Endodermal cell (in vitro differentiated cells): ENCODE measurements around the gene MMP15. TPM values are rescaled to one million over a fixed set of nuclear protein-coding genes. Genes with fewer than 3 reads are reported as not detected.

Experiments used
- DNase-seq: peaks from one replicate; pipeline ENCODE4 v3.0.0-alpha.2; 2017
- H3K27ac ChIP-seq: 2 replicates; pipeline ENCODE4 v1.5.1; 2013; ENCODE audit warnings: mild to moderate bottlenecking, low read depth, low read length, moderate library complexity
- H3K27me3 ChIP-seq: 2 replicates; pipeline ENCODE4 v1.6.1; 2013; ENCODE audit warnings: mild to moderate bottlenecking, low read length, moderate library complexity; ENCODE audit not compliant: insufficient read depth, control insufficient read depth, poor library complexity, severe bottlenecking
- H3K36me3 ChIP-seq: 2 replicates; pipeline ENCODE4 v1.7.0; 2013; ENCODE audit warnings: mild to moderate bottlenecking, low read length, moderate library complexity; ENCODE audit not compliant: control insufficient read depth, insufficient read depth
- H3K4me1 ChIP-seq: one replicate; pipeline ENCODE4 v1.7.0; 2013; ENCODE audit warnings: low read length; ENCODE audit not compliant: control insufficient read depth, insufficient read depth
- H3K4me3 ChIP-seq: 2 replicates; pipeline ENCODE4 v1.5.1; 2013; ENCODE audit warnings: mild to moderate bottlenecking, low read length, moderate library complexity
- H3K9ac ChIP-seq: 2 replicates; pipeline ENCODE4 v1.6.1; 2013; ENCODE audit warnings: mild to moderate bottlenecking, low read length, moderate library complexity; ENCODE audit not compliant: poor library complexity, severe bottlenecking; ENCODE audit errors: extremely low read depth
- H3K9me3 ChIP-seq: 2 replicates; pipeline ENCODE4 v1.6.1; 2013; ENCODE audit warnings: mild to moderate bottlenecking, low read length, moderate library complexity; ENCODE audit not compliant: control insufficient read depth
- H3K27ac Mint-ChIP-seq: 2 replicates; pipeline ENCODE4 v1.8.0; 2020; ENCODE audit warnings: mixed read lengths
- H3K27me3 Mint-ChIP-seq: 2 replicates; pipeline ENCODE4 v1.8.0; 2021; ENCODE audit warnings: mild to moderate bottlenecking, mixed read lengths; ENCODE audit not compliant: insufficient read depth
- H3K36me3 Mint-ChIP-seq: 2 replicates; pipeline ENCODE4 v1.8.0; 2020; ENCODE audit warnings: low read depth, mixed read lengths
- H3K4me1 Mint-ChIP-seq: 2 replicates; pipeline ENCODE4 v1.8.0; 2020; ENCODE audit warnings: mixed read lengths
- H3K4me3 Mint-ChIP-seq: 2 replicates; pipeline ENCODE4 v1.8.0; 2020; ENCODE audit warnings: mild to moderate bottlenecking, moderate library complexity, mixed read lengths
- H3K9me3 Mint-ChIP-seq: 2 replicates; pipeline ENCODE4 v1.8.0; 2020; ENCODE audit warnings: mild to moderate bottlenecking, mixed read lengths
- WGBS, 2 experiments: methylation state at CpG; one replicate each; pipeline versions ENCODE4 v1.1.5 to v1.1.7; 2013; ENCODE audit warnings: missing lambda C conversion rate in 2 of 2, mixed read lengths in 1 of 2; ENCODE audit not compliant: insufficient coverage in 1 of 2, insufficient read length in 1 of 2; 5-methylcytosine and 5-hydroxymethylcytosine counted together
- total RNA-seq, 2 donors: library from RNA; stranded (reverse); fragmentation: NEBNext Ultra II Directional in 1 of 2; extraction: Animal tissue kit (Norgen Biotek cat#: 25700) in 1 of 2; gene quantifications; 2 replicates in 1 of 2; 3 replicates in 1 of 2; pipeline ENCODE4 v1.2.1, GENCODE V29; 2021
- TF ChIP-seq, protein P1 (sequence below): fragments of 200-600 bp; sonication (generic); conservative IDR thresholded peaks from 2 replicates; pipeline ENCODE4 v1.5.0; 2021; ENCODE audit warnings: antibody characterized with exemption, mild to moderate bottlenecking

MMP15 gene
- total RNA-seq, 2 donors from 2014 or later: 99.8 to 105 TPM

DNA sequence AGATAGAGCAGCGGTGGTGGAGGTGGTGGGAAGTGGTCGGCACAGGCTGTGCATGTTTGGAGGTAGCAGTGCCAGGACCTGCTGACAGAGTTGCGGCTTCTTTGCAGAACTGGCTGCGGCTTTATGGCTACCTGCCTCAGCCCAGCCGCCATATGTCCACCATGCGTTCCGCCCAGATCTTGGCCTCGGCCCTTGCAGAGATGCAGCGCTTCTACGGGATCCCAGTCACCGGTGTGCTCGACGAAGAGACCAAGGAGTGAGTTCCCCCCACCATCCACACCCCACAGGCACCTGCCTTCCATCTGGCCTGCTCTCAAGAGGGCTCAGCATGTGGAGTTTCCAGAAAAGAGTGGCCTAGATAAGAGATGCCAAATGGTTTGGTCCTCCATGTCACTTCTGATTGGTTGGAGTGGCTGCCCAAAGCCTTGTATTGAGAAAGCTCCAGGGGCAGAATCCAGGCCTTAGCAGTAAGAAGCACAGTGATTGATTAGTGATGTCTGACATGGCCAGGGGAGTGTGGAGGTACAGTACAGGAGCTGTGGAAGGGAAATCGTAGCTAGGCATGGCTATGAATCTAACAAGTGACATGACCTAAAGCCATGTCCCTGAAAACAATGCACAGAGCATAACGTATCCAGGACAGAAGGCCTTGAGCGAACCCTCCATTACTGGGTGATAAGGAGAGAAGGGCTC lies 12.0 kb downstream of the MMP15 start:
- Histone ChIP-seq H3K9ac (no peak overlapping the region), H3K4me1 (peaks cover 6% of the 10 kb centered on the region), H3K9me3 (no peaks in the 10 kb centered on the region), H3K4me3 (no peak overlapping the region), H3K27ac (no peak overlapping the region), H3K36me3 (peaks cover 49% of the 10 kb centered on the region), H3K27me3 (no peaks in the 10 kb centered on the region)
- H3K9me3 Mint-ChIP-seq: no peaks in the 10 kb centered on the region
- no peak for DNase-seq
- H3K4me1 Mint-ChIP-seq: peaks cover 9% of the 10 kb centered on the region
- TF ChIP-seq, protein P1, sequence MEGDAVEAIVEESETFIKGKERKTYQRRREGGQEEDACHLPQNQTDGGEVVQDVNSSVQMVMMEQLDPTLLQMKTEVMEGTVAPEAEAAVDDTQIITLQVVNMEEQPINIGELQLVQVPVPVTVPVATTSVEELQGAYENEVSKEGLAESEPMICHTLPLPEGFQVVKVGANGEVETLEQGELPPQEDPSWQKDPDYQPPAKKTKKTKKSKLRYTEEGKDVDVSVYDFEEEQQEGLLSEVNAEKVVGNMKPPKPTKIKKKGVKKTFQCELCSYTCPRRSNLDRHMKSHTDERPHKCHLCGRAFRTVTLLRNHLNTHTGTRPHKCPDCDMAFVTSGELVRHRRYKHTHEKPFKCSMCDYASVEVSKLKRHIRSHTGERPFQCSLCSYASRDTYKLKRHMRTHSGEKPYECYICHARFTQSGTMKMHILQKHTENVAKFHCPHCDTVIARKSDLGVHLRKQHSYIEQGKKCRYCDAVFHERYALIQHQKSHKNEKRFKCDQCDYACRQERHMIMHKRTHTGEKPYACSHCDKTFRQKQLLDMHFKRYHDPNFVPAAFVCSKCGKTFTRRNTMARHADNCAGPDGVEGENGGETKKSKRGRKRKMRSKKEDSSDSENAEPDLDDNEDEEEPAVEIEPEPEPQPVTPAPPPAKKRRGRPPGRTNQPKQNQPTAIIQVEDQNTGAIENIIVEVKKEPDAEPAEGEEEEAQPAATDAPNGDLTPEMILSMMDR: no peak
- whole genome bisulfite sequencing, 2 experiments: 96 to 99% methylated on average over 9 to 16 of the region's 16 CpGs
- H3K36me3 Mint-ChIP-seq: peaks cover 54% of the 10 kb centered on the region
- no peak overlapping the region for H3K27ac Mint-ChIP-seq
- no peaks in the 10 kb centered on the region for H3K27me3 Mint-ChIP-seq
- H3K4me3 Mint-ChIP-seq: no peak overlapping the region

DNA sequence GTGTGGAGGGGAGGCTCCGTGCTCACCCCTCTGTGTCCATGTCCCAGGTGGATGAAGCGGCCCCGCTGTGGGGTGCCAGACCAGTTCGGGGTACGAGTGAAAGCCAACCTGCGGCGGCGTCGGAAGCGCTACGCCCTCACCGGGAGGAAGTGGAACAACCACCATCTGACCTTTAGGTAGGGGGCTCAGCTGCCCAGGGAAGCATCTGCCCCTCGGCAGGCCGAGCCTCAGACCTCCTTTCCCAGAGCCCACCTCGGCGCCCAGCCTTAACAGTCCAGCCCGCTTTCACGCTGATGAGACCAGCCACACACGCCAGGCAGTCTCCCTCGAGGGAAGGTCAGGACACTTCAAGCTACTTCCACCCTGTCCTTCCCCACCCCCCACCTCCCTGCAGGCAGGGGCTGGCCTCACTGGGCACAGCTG lies 12.7 kb downstream of the MMP15 start:
- H3K4me1 Mint-ChIP-seq: peaks cover 5% of the 10 kb centered on the region
- Histone ChIP-seq H3K4me3 (no peak overlapping the region), H3K9me3 (no peaks in the 10 kb centered on the region), H3K4me1 (no peaks in the 10 kb centered on the region), H3K27me3 (no peaks in the 10 kb centered on the region), H3K9ac (no peak overlapping the region), H3K36me3 (peaks cover 53% of the 10 kb centered on the region), H3K27ac (no peak overlapping the region)
- no peak for DNase-seq
- no peak overlapping the region for H3K27ac Mint-ChIP-seq
- TF ChIP-seq, protein P1: no peak
- H3K27me3 Mint-ChIP-seq: no peaks in the 10 kb centered on the region
- no peaks in the 10 kb centered on the region for H3K9me3 Mint-ChIP-seq
- no peak overlapping the region for H3K4me3 Mint-ChIP-seq
- 93 to 96% methylated on average over 11 to 20 of the region's 20 CpGs for WGBS, 2 experiments
- peaks cover 61% of the 10 kb centered on the region for H3K36me3 Mint-ChIP-seq

DNA sequence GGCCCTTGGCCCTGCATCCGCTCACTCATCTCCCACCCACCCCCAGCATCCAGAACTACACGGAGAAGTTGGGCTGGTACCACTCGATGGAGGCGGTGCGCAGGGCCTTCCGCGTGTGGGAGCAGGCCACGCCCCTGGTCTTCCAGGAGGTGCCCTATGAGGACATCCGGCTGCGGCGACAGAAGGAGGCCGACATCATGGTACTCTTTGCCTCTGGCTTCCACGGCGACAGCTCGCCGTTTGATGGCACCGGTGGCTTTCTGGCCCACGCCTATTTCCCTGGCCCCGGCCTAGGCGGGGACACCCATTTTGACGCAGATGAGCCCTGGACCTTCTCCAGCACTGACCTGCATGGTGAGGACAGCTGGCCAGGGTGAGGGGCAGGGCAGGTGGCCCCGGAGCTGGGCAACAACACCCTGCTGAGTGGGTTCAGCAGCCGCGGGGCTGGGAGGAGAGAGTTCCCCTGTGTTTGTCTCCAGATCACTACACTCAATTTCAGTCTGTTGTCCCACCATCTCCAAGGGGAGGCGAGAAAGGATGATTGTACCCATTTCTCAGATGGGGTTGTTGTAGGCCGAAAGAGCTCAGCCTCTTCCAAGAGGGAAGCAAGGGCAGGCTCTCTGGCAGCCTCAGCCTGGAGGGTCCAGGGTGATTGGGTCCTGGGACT lies 14.4 kb downstream of the MMP15 start:
- Histone ChIP-seq H3K36me3 (peaks cover 68% of the 10 kb centered on the region), H3K27ac (no peak overlapping the region), H3K4me3 (no peak overlapping the region), H3K9ac (no peak overlapping the region), H3K9me3 (no peaks in the 10 kb centered on the region), H3K4me1 (no peaks in the 10 kb centered on the region), H3K27me3 (no peaks in the 10 kb centered on the region)
- DNase-seq: no peak
- Mint-ChIP-seq H3K4me1 (no peaks in the 10 kb centered on the region), H3K9me3 (no peaks in the 10 kb centered on the region), H3K27me3 (no peaks in the 10 kb centered on the region), H3K27ac (no peak overlapping the region), H3K4me3 (no peak overlapping the region), H3K36me3 (peaks cover 70% of the 10 kb centered on the region)
- TF ChIP-seq, protein P1: no peak
- 96 to 99% methylated on average over 14 to 26 of the region's 26 CpGs for WGBS, 2 experiments
